Measurements from ENCODE around the gene MGAT5B.

The MGAT5B gene

DNA sequence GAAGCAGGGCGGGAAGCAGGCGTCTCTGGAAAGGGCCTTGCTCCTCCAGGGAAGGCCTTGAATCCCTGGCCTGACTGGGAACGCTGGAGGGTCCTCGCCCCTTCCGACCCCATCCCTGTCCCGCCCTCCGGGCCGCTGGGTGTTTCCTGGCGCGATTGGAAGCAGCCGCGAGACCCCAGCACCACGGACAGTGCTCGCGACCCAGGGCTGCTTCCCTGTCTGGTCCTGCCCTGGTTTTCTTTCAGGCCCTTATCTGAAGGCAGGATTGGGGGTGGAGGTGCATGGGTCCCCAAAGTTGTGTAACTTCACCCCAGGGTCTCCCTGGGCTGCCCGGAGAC, 2.1 kb downstream of the MGAT5B start:
- Histone ChIP-seq H3K36me3 (ENCODE audit: control insufficient read depth, low read depth, low read length) (no peaks in the 10 kb centered on the region), H3K4me1 (ENCODE audit: control insufficient read depth, low read depth, low read length) (peaks cover 7% of the 10 kb centered on the region), H3K9me3 (ENCODE audit: control insufficient read depth, low read depth, low read length) (no peaks in the 10 kb centered on the region), H3K27me3 (ENCODE audit: control insufficient read depth, insufficient read depth, low read length) (peaks cover 37% of the 10 kb centered on the region), H3K4me3 (ENCODE audit: low read length) (peak overlapping the region; percentile 55), H3K27ac (ENCODE audit: low read length) (no peak overlapping the region), H3K9ac (ENCODE audit: low read length) (no peak overlapping the region)

DNA sequence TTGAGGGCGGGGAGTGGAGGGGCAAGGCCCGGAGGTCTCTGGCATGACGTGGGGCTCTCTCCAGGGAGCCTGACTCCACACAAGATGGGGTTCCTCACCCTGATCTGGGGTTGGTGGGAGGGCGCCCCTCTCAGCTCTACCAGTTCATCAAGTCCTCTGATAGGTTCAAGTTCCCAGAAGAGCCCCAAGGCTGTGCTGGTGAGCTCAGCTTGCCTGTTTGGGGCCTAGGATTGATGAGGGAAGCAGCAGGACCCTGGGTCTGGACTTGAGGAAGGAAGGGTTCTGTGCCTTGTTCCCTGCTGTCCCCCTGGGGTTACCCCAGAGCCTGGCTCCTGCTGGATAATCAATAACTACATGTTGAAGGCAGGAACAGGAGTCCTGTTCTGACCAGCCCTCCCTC, 3.5 kb downstream of the MGAT5B start:
- Histone ChIP-seq H3K4me3 (ENCODE audit: low read length) (no peak overlapping the region), H3K36me3 (ENCODE audit: control insufficient read depth, low read depth, low read length) (no peaks in the 10 kb centered on the region), H3K9me3 (ENCODE audit: control insufficient read depth, low read depth, low read length) (no peaks in the 10 kb centered on the region), H3K4me1 (ENCODE audit: control insufficient read depth, low read depth, low read length) (peaks cover 7% of the 10 kb centered on the region), H3K9ac (ENCODE audit: low read length) (no peak overlapping the region), H3K27ac (ENCODE audit: low read length) (no peak overlapping the region), H3K27me3 (ENCODE audit: control insufficient read depth, insufficient read depth, low read length) (peaks cover 35% of the 10 kb centered on the region)

DNA sequence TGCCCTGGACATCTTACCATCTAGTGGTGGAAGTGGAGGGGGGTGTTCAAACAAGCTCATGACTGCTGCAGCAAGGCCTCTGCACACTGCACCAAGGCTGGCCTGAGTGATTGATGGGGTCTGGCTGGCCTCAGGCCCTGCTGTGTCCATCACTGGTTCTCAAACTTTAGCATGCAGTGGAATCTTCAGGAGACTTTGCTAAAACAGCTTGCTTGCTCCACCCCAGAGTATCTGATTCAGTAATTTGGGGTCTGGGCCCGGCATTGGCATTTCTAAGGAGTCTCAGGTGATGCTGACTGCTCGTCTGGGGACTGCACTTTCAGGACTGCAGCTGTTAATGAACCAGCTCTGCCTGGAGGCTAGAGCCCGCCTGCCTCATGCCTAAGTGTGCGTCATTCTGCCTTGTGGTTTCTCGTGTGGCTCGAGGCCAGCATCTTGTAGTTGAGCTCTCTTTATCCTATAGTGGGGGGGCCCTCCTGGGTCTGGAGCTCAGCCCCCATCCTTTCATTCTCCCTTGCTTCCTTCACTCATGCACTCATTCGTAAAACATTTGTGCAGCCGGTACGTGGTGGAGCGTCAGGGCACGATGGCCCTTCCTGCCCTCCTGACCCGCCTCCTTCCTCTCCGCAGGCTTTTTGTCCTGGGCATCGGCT, 4.1 kb downstream of the MGAT5B start:
- H3K4me3 ChIP-seq (ENCODE audit: low read length): no peak overlapping the region
- no peaks in the 10 kb centered on the region for H3K9me3 ChIP-seq (ENCODE audit: control insufficient read depth, low read depth, low read length)
- peaks cover 28% of the 10 kb centered on the region for H3K27me3 ChIP-seq (ENCODE audit: control insufficient read depth, insufficient read depth, low read length)
- no peak overlapping the region for H3K27ac ChIP-seq (ENCODE audit: low read length)
- peaks cover 6% of the 10 kb centered on the region for H3K4me1 ChIP-seq (ENCODE audit: control insufficient read depth, low read depth, low read length)
- no peak overlapping the region for H3K9ac ChIP-seq (ENCODE audit: low read length)
- no peaks in the 10 kb centered on the region for H3K36me3 ChIP-seq (ENCODE audit: control insufficient read depth, low read depth, low read length)

DNA sequence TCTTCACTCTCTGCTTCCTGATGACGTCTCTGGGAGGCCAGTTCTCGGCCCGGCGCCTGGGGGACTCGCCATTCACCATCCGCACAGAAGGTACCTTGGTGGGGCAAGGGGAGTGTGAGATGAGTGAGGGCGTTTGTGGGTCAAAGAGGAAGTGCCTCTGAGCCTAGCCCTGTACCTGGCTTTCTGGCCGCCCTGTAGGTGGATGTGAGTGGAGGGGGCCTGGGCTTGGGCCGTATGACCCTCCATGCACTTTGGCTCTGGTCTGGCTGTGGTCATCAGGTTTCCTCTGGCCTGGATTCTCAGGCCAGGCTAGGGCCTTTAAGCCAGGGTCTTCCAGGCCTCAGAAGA, 4.6 kb downstream of the MGAT5B start:
- Histone ChIP-seq H3K4me1 (ENCODE audit: control insufficient read depth, low read depth, low read length) (peaks cover 1% of the 10 kb centered on the region), H3K4me3 (ENCODE audit: low read length) (no peak overlapping the region), H3K36me3 (ENCODE audit: control insufficient read depth, low read depth, low read length) (no peaks in the 10 kb centered on the region), H3K27ac (ENCODE audit: low read length) (no peak overlapping the region), H3K9ac (ENCODE audit: low read length) (no peak overlapping the region), H3K9me3 (ENCODE audit: control insufficient read depth, low read depth, low read length) (no peaks in the 10 kb centered on the region), H3K27me3 (ENCODE audit: control insufficient read depth, insufficient read depth, low read length) (peaks cover 23% of the 10 kb centered on the region)

DNA sequence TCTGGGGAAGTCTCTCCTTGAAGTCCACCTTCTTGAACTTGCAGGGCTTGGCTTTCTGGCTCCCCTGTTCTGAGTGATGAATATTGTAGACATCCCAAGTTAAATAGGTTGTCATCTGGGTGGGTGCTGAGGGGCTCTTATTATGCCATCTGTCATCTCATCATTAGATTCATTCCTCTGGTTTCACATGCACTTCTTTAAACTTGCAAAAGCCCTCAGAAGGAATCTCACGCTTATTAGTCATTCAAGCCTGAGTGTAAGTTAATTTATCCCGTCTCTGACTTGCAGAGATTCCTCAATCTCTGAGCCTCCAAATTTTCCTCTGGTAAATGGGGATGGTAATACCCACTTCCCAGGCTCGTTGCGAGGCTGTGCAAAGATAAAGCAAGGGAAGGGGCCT, 5.7 kb downstream of the MGAT5B start:
- peaks cover 19% of the 10 kb centered on the region for H3K27me3 ChIP-seq (ENCODE audit: control insufficient read depth, insufficient read depth, low read length)
- H3K9ac ChIP-seq (ENCODE audit: low read length): no peak overlapping the region
- H3K36me3 ChIP-seq (ENCODE audit: control insufficient read depth, low read depth, low read length): no peaks in the 10 kb centered on the region
- no peaks in the 10 kb centered on the region for H3K4me1 ChIP-seq (ENCODE audit: control insufficient read depth, low read depth, low read length)
- H3K4me3 ChIP-seq (ENCODE audit: low read length): no peak overlapping the region
- no peak overlapping the region for H3K27ac ChIP-seq (ENCODE audit: low read length)
- H3K9me3 ChIP-seq (ENCODE audit: control insufficient read depth, low read depth, low read length): no peaks in the 10 kb centered on the region

DNA sequence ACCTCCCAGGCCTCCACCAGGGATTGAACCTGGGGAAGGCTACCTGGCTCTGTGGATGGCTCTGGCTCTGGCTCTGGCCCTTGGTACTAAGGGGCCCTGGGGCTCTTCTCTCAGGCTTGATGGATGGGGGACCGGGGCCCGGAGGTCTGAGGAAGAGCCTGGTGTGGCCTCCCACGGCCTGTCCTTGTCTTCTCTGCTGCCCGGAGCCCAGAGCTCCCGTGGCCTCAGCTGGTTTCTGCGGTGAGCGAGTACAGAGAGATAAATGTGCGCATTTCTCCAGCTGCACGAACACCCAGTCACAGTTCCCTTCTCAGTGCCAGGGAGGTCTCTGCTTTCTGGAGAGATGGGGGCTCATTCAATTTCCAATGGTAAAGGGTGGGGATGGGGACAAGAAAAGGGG, 9.2 kb downstream of the MGAT5B start:
- Histone ChIP-seq H3K27ac (ENCODE audit: low read length) (no peak overlapping the region), H3K4me3 (ENCODE audit: low read length) (no peak overlapping the region), H3K9me3 (ENCODE audit: control insufficient read depth, low read depth, low read length) (no peaks in the 10 kb centered on the region), H3K4me1 (ENCODE audit: control insufficient read depth, low read depth, low read length) (no peaks in the 10 kb centered on the region), H3K27me3 (ENCODE audit: control insufficient read depth, insufficient read depth, low read length) (no peaks in the 10 kb centered on the region), H3K36me3 (ENCODE audit: control insufficient read depth, low read depth, low read length) (no peaks in the 10 kb centered on the region), H3K9ac (ENCODE audit: low read length) (no peak overlapping the region)

DNA sequence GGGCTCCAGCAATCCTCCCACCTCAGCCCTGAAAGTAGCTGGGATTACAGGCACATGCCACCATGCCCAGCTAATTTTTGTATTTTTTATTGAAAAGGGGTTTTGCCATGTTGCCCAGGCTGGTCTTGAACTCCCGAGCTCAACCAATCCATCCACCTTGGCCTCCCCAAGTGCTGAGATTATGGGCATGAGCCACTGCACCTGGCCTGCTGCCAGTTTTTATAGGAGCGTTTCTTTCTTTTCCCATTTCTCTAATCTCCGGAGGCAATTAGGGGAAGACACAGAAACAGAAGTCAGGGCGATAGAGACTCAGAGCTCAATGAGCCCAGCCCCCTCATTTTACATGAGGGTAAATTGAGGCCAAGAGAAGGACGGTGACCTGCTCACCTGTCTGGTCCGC, 10.4 kb downstream of the MGAT5B start:
- Histone ChIP-seq H3K4me3 (ENCODE audit: low read length) (no peak overlapping the region), H3K27me3 (ENCODE audit: control insufficient read depth, insufficient read depth, low read length) (no peaks in the 10 kb centered on the region), H3K27ac (ENCODE audit: low read length) (no peak overlapping the region), H3K4me1 (ENCODE audit: control insufficient read depth, low read depth, low read length) (no peaks in the 10 kb centered on the region), H3K9me3 (ENCODE audit: control insufficient read depth, low read depth, low read length) (no peaks in the 10 kb centered on the region), H3K9ac (ENCODE audit: low read length) (no peak overlapping the region), H3K36me3 (ENCODE audit: control insufficient read depth, low read depth, low read length) (no peaks in the 10 kb centered on the region)

DNA sequence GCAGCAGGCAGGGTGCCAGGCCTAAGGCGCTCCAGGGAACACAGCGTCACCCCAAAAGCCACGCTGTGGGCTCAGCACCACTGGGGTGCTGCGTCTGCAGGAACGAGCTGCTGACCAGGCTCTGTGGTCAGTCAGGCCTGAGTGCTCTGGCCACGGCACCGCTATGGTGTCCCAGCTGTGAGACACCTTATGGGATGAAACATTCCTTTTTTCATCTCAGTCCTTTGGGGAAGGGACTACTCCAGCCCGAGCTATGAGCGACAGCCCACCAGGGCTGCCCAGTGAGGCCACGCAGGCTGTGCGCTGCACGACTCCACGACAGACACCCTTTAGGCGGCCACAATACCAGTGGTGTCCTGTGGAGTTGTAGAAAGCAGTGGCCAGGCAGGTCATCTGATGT, 11.1 kb downstream of the MGAT5B start:
- Histone ChIP-seq H3K27ac (ENCODE audit: low read length) (no peak overlapping the region), H3K9ac (ENCODE audit: low read length) (no peak overlapping the region), H3K36me3 (ENCODE audit: control insufficient read depth, low read depth, low read length) (no peaks in the 10 kb centered on the region), H3K4me1 (ENCODE audit: control insufficient read depth, low read depth, low read length) (no peaks in the 10 kb centered on the region), H3K9me3 (ENCODE audit: control insufficient read depth, low read depth, low read length) (no peaks in the 10 kb centered on the region), H3K27me3 (ENCODE audit: control insufficient read depth, insufficient read depth, low read length) (no peaks in the 10 kb centered on the region), H3K4me3 (ENCODE audit: low read length) (no peak overlapping the region)

DNA sequence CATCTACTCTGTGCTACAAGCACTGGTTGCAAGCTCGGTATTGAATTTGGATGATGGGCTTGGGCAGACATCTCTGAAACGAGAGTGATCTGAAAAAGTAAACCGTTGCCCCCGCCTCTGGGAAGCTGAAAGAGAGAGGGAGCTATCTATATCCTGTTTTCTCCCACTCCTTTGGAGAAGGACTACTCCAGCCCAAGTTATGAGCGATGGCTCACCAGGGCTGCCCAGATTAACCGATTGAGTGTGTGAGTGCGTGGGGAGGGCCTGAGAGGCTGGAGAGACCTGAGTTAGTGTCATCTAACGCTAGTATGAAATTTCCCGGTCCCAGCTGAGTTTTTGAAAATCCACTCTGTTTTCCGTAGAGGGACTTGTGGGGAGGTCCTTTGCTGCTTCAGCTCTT, 11.5 kb downstream of the MGAT5B start:
- Histone ChIP-seq H3K4me3 (ENCODE audit: low read length) (no peak overlapping the region), H3K27me3 (ENCODE audit: control insufficient read depth, insufficient read depth, low read length) (no peaks in the 10 kb centered on the region)

DNA sequence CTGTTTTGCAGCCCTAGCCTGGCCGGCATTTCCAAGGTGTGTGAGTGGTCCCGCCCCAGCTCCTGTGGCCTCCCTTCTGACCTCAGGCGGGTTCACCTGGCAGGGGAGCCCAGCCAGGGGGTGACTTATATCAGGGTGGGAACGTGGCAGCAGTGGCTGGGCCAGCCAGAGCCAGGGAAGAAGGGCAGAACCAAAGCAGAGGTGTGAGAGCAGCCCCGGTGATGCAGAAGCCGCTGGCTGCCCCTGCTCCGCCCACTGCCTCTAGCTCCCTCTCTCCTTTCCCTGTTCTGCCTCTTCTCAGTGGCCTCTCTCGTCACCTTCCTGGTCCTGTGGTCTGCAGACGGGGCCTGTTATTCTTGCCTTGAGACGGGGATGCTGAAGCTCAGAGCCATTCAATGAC, 12.1 kb downstream of the MGAT5B start:
- Histone ChIP-seq H3K9ac (ENCODE audit: low read length) (no peak overlapping the region), H3K36me3 (ENCODE audit: control insufficient read depth, low read depth, low read length) (no peaks in the 10 kb centered on the region), H3K27me3 (ENCODE audit: control insufficient read depth, insufficient read depth, low read length) (no peaks in the 10 kb centered on the region), H3K4me3 (ENCODE audit: low read length) (no peak overlapping the region), H3K27ac (ENCODE audit: low read length) (no peak overlapping the region), H3K4me1 (ENCODE audit: control insufficient read depth, low read depth, low read length) (peaks cover 3% of the 10 kb centered on the region), H3K9me3 (ENCODE audit: control insufficient read depth, low read depth, low read length) (no peaks in the 10 kb centered on the region)

More for the DNA sequence above, 11.5 kb downstream of the MGAT5B start:
- H3K9ac ChIP-seq (ENCODE audit: low read length): no peak overlapping the region
- no peaks in the 10 kb centered on the region for H3K4me1 ChIP-seq (ENCODE audit: control insufficient read depth, low read depth, low read length)
- no peak overlapping the region for H3K27ac ChIP-seq (ENCODE audit: low read length)
- no peaks in the 10 kb centered on the region for H3K36me3 ChIP-seq (ENCODE audit: control insufficient read depth, low read depth, low read length)
- H3K9me3 ChIP-seq (ENCODE audit: control insufficient read depth, low read depth, low read length): no peaks in the 10 kb centered on the region

DNA sequence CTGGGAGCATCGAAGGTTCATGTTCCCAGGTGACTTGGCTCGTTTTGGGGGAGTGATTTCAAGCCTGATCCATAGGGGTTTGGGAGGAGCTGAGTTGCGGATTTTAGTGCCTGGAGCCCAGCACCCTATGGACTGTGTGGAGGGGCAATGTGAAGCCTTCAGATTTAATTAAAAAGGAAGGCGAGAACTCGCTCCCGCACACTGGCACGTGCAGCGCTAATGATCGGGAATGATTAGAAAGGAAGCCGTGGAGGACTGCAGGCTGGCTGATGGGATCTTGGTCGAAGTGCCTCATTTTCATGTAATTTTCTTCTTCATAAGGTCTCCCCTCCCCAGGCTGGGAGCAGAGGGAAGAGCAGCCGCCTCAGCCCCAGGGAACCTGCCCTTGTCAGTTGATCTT, 12.8 kb downstream of the MGAT5B start:
- Histone ChIP-seq H3K9me3 (ENCODE audit: control insufficient read depth, low read depth, low read length) (no peaks in the 10 kb centered on the region), H3K9ac (ENCODE audit: low read length) (no peak overlapping the region), H3K27ac (ENCODE audit: low read length) (no peak overlapping the region), H3K27me3 (ENCODE audit: control insufficient read depth, insufficient read depth, low read length) (no peaks in the 10 kb centered on the region), H3K4me3 (ENCODE audit: low read length) (no peak overlapping the region), H3K4me1 (ENCODE audit: control insufficient read depth, low read depth, low read length) (peaks cover 10% of the 10 kb centered on the region), H3K36me3 (ENCODE audit: control insufficient read depth, low read depth, low read length) (no peaks in the 10 kb centered on the region)

DNA sequence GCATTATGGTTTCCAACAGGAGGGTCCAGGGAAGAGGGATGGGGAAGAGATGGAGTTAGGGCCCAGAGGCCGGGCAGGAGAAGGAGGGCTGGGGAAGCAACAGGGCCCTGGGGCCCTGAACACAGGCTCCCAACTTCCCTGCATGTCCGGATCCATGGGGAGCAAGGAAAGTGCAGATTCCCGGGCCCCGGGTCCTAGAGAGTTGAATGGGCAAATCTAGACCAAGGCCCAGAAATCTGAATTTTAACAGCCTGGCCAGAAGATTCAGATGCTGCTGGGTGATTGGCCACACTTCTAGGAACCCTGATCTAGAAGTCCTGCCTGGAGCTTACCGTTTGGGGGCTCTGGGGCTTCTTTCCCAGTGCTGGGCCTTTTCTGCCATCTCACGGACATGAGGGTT, 13.2 kb downstream of the MGAT5B start:
- Histone ChIP-seq H3K4me1 (ENCODE audit: control insufficient read depth, low read depth, low read length) (peaks cover 11% of the 10 kb centered on the region), H3K9me3 (ENCODE audit: control insufficient read depth, low read depth, low read length) (no peaks in the 10 kb centered on the region), H3K9ac (ENCODE audit: low read length) (no peak overlapping the region), H3K27me3 (ENCODE audit: control insufficient read depth, insufficient read depth, low read length) (no peaks in the 10 kb centered on the region), H3K36me3 (ENCODE audit: control insufficient read depth, low read depth, low read length) (no peaks in the 10 kb centered on the region), H3K27ac (ENCODE audit: low read length) (no peak overlapping the region), H3K4me3 (ENCODE audit: low read length) (no peak overlapping the region)
